Measurements from ENCODE around the gene OR2T5.
"Not testable (repeated sequence)": the region's sequence is repeated elsewhere in the genome, so short reads cannot be mapped to it uniquely, and the experiment has no call there.

DNA sequence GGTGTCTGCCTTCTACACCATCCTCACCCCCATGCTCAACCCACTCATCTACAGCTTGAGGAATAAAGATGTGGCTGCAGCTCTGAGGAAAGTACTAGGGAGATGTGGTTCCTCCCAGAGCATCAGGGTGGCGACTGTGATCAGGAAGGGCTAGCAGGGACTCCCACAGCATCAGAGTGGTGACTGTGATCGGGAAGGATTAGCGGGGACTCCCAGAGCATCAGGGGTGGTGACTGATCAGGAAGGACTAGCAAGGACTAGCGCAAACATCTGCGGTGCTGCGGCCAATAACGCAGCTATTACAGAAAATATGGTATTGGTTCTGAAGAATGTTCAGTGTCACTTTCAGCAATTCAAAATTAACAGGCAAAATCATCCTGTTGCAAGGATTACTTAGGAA is 34.8 kb upstream of the OR2T5 start:
- TF ChIP-seq, protein P1, sequence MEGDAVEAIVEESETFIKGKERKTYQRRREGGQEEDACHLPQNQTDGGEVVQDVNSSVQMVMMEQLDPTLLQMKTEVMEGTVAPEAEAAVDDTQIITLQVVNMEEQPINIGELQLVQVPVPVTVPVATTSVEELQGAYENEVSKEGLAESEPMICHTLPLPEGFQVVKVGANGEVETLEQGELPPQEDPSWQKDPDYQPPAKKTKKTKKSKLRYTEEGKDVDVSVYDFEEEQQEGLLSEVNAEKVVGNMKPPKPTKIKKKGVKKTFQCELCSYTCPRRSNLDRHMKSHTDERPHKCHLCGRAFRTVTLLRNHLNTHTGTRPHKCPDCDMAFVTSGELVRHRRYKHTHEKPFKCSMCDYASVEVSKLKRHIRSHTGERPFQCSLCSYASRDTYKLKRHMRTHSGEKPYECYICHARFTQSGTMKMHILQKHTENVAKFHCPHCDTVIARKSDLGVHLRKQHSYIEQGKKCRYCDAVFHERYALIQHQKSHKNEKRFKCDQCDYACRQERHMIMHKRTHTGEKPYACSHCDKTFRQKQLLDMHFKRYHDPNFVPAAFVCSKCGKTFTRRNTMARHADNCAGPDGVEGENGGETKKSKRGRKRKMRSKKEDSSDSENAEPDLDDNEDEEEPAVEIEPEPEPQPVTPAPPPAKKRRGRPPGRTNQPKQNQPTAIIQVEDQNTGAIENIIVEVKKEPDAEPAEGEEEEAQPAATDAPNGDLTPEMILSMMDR (conservative IDR thresholded peaks at IDR 0.05 in 1 of 2, IDR thresholded peaks at IDR 0.05 in 1 of 2; ENCODE audit: extremely low read depth in 1 of 2, insufficient read depth in 1 of 2, low read depth in 1 of 2, low read length in 2 of 2), result not testable (repeated sequence)
- not testable (repeated sequence) for TF ChIP-seq EZH2 (IDR thresholded peaks at IDR 0.05; ENCODE audit: borderline replicate concordance, low read length)

Measured in mammary epithelial cell (primary cell).